ENCODE results near the gene SF1.

SF1 gene

DNA sequence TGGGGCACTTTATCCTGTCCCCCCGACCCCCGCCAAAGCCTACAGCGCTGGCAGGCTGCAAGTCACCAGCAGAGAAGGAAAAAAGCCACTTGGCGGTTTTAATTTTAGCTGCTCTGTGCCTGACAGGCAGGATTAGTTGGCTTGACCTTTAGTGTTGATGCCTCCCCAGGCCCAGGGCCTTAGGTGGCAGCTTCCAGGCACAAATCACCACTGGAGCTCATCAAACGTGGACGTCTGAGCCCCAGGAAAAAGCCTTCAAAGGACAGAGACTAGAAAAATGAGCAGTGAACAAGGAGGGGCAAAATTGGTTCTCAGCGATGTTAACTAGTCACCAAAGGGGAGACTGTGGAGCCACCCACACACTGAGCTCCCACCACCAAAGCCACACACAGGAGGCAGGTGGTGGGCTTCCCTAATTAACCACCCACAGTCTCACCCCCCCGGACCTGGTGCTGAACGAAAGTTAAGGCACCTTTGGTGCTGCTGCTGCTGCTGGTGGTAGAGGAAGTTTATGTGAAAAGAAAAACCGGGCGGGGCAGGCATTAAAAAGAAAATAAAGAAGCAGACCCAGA lies 14.2 kb downstream of the SF1 start:
- no peak for DNase-seq (ENCODE audit: low read depth)
- H3K4me3 ChIP-seq (ENCODE audit: low read length): no peak overlapping the region
- TF ChIP-seq, protein P1, sequence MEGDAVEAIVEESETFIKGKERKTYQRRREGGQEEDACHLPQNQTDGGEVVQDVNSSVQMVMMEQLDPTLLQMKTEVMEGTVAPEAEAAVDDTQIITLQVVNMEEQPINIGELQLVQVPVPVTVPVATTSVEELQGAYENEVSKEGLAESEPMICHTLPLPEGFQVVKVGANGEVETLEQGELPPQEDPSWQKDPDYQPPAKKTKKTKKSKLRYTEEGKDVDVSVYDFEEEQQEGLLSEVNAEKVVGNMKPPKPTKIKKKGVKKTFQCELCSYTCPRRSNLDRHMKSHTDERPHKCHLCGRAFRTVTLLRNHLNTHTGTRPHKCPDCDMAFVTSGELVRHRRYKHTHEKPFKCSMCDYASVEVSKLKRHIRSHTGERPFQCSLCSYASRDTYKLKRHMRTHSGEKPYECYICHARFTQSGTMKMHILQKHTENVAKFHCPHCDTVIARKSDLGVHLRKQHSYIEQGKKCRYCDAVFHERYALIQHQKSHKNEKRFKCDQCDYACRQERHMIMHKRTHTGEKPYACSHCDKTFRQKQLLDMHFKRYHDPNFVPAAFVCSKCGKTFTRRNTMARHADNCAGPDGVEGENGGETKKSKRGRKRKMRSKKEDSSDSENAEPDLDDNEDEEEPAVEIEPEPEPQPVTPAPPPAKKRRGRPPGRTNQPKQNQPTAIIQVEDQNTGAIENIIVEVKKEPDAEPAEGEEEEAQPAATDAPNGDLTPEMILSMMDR (conservative IDR thresholded peaks at IDR 0.05; ENCODE audit: low read depth, low read length): no peak

DNA sequence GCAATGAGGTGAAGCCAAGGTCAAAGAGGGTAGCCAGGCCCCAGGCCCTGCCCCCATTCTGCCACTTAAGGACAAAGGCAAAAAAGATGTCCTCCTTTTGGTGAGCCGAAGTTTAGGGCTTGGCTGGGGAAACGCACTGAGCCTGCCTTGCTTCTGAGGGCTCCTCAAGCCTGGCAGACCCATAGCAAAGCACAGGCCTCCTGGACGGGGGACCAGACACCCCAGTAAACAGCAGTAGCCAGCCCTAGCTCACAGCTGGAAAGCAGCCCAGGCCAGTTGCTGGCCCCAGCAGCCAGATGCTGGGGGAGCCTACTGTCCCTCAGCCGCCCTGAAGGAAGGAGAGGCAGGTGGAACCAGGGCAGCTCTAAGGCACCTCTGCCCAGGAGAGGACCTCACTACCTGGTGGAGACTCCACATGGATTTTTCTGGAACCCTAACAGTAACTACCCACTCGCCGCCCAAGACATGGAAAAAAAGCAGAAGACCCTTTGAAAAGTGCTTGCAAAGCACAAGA lies 14.8 kb downstream of the SF1 start:
- TF ChIP-seq, protein P1 (conservative IDR thresholded peaks at IDR 0.05; ENCODE audit: low read depth, low read length): no peak
- no peak overlapping the region for H3K4me3 ChIP-seq (ENCODE audit: low read length)
- DNase-seq (ENCODE audit: low read depth): no peak

DNA sequence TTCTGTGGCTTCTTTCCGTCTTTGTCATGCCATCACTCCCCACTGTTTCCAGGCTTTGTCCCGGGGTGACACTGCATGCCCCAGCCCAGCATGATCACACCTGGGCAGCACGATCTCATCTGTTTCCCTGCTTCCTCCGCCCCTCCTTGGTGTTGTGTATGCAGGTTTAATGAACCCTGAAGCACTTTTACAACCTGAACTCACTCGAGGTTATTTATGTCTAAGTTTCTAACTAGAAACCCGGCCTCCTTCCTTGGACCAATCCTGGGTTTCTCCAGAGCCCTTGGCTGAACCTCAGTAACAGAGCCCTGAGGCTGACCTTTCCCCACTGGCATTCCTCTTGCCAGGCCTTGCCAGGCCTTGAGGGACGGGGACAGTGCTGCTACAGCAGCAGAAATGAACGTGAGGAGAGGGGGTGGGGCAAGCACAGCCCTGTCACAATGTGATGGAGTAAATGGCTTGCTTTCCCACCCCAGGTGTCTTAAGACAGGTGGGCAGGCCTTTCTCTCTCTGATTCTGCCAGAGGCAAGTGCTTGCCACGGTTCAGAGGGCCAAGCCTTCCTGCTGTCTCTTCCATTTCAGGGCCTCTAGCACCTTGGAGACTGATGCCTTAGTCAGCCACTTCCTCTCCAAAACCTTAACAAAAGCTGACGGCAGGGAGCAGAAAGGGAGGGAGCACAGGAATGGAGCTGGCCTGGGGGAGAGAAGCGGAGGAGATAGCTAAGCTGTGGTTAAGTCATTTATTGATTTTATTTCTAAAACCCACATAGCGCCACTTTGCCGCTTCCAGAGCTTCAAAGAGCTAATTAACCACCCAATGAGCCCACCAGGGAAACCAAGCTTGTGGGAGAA lies 15.4 kb downstream of the SF1 start:
- TF ChIP-seq, protein P1 (conservative IDR thresholded peaks at IDR 0.05; ENCODE audit: low read depth, low read length): no peak
- no peak for DNase-seq (ENCODE audit: low read depth)
- no peak overlapping the region for H3K4me3 ChIP-seq (ENCODE audit: low read length)

DNA sequence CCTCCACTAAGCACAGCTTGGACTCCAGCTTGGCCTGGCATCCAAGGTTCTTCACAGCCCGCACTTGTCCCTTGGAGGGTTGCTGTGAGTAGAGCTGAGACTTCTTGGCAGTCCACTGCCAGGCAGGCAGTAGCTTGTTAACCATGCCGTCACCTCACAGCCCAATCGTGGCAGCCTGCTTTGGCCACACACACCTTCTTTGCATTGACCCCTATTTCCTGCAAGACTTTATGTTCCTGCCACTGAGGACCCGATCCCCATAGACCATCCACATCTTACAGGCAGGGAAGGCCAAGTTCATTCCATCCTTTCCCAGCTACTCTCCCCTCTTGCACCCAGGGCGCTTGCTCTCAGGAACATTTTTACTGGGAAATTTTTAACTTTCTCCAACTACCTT lies 16.1 kb downstream of the SF1 start:
- TF ChIP-seq, protein P1 (conservative IDR thresholded peaks at IDR 0.05; ENCODE audit: low read depth, low read length): no peak
- DNase-seq (ENCODE audit: low read depth): no peak
- no peak overlapping the region for H3K4me3 ChIP-seq (ENCODE audit: low read length)

DNA sequence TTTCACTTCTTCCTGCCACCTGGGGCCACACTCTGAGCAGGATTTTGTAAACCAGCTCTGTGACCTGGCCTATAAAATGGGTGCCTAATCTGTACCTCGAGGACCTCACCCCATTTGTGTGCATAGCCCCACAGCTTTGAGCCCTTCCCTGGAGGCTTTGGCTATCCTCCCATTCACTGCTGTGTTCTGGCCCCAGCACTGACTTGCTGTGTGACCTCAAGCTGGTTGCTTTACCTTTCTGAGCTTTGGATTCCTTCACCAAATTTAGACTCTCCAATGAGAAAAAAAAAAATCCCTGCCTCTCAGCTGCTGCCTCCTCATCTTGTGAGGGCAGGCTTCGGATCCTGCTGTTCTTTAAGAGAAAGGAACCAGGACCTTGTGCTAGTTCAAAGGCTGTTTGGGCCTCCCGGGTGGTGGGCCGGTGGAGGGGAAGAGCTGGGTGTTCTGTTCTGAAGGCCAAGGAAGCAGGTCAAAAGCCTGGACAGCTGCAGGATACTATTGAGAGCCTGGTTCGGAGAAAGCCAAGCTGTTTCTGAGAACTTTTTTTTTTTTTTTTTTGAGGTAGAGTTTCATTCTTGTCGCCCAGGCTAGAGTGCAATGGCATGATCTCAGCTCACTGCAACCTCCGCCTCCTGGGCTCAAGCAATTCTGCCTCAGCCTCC lies 17.5 kb downstream of the SF1 start:
- TF ChIP-seq, protein P1 (conservative IDR thresholded peaks at IDR 0.05; ENCODE audit: low read depth, low read length): no peak
- no peak for DNase-seq (ENCODE audit: low read depth)
- H3K4me3 ChIP-seq (ENCODE audit: low read length): no peak overlapping the region

DNA sequence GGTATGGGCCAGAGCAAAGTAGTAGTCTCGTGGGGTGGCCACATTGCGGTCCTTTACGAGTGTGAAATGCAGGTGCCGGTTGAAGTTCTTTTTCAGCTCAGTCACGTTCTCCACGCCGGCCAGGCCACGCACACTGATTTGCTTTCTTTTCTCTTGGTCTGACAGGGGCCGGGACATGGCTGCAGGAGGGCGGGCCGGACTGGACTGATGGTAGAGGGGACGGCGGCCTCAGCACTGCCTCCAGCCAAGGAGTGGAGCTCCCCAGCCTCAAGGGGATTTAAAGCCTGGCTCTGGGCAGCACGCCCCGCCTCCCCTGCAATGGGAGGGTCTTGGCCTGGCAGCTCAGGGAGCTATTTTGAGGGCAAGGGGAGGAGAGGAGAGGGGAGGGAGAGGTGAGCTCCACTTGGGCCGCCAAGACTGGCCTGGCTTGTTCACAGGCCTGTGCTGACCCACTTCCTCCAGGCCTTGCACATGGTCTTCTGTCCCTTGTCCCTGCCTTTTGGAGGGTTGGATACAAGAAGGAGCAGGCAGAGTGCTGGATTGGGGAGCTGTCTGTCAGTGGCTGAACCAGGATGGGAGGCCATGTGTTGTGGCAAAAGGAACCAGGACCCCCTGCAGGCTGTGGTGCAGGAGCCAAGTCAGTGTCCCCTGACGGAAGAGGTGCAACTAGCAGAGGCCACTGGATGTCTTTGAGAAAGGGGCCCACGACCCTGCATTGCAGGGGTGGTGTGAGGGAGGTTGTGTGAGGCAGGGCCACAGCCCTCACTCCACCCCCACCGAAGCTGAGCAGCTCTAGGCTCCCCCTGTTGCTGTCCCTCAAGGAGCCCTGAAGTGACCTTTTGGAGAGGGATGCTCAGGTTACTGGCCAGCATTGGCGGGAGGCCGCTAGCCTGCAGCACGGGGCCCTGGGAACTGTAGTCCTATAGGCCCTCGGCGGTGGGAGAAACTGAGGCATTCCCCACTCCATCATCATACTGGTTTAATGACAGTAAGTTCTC lies 18.3 kb downstream of the SF1 start, which contains the start of gene PYGM:
TSS of gene PYGM (minus strand) at position 253 of the 998 bp plus-strand sequence. CDS start at position 177, 76 bp downstream.
- peak within 1 kb of the TSS; percentile 38 for H3K4me3 ChIP-seq (ENCODE audit: low read length)
- TF ChIP-seq, protein P1 (conservative IDR thresholded peaks at IDR 0.05; ENCODE audit: low read depth, low read length): no peak
- DNase-seq (ENCODE audit: low read depth): peak; percentile 74
